Panc1 (cell line): ENCODE measurements around the gene AKAP12. TPM values are rescaled to one million over a fixed set of nuclear protein-coding genes. Genes with fewer than 3 reads are reported as not detected.
A peak's percentile ranks its signal among the peaks of the same experiment; 100 is the strongest.

Experiments used
- ATAC-seq: fragments of 200-7000 bp; cut with Tn5 transposase; 2 replicates; pipeline ENCODE4 v1.9.1; 2020; ENCODE audit warnings: mild to moderate bottlenecking, moderate library complexity
- BruUV-seq: library from RNA; stranded (reverse); fragments of 400-500 nt; replicated peaks from 2 replicates; lab custom pipeline; 2021; lab: Mats Ljungman, UMichigan
- CTCF ChIA-PET: fragments of 300-600 bp; sonication (Branson Sonifier 250); formaldehyde crosslinking; loops from one replicate; lab custom pipeline; 2022; ENCODE audit warnings: antibody characterized with exemption; lab: Charles Lee
- POLR2A ChIA-PET: fragments of 300-600 bp; sonication (Branson Sonifier 250); formaldehyde crosslinking; loops from one replicate; lab custom pipeline; 2022; ENCODE audit warnings: antibody characterized with exemption; lab: Charles Lee
- DNase-seq: peaks from one replicate; pipeline ENCODE4 v3.0.0-alpha.2; 2010; ENCODE audit warnings: low read depth, low spot score
- H3K27ac ChIP-seq: 2 replicates; pipeline ENCODE4 v1.5.1; 2011; ENCODE audit warnings: mild to moderate bottlenecking, low read length, inconsistent platforms
- H3K27me3 ChIP-seq: fragments of 200-500 bp; sonication (Bioruptor generic); 2 replicates; pipeline ENCODE4 v1.6.0; 2014; ENCODE audit warnings: low read length, inconsistent platforms; ENCODE audit not compliant: control insufficient read depth, insufficient read depth
- H3K36me3 ChIP-seq: fragments of 200-500 bp; sonication (Bioruptor generic); 2 replicates; pipeline ENCODE4 v1.5.1; 2014; ENCODE audit warnings: inconsistent platforms, mild to moderate bottlenecking, low read length, moderate library complexity; ENCODE audit not compliant: control insufficient read depth, insufficient read depth
- H3K4me1 ChIP-seq: 2 replicates; pipeline ENCODE4 v1.5.1; 2011; ENCODE audit warnings: inconsistent platforms, mild to moderate bottlenecking, low read length, moderate library complexity; ENCODE audit not compliant: control insufficient read depth, insufficient read depth
- H3K4me3 ChIP-seq, 2 experiments: 2 replicates each; pipeline ENCODE4 v1.5.1; 2011 to 2012; ENCODE audit warnings: low read depth in 2 of 2, low read length in 2 of 2, mild to moderate bottlenecking in 2 of 2, inconsistent platforms in 1 of 2, moderate library complexity in 1 of 2
- H3K9me3 ChIP-seq: fragments of 200-500 bp; sonication (Bioruptor generic); 2 replicates; pipeline ENCODE4 v1.5.1; 2014; ENCODE audit warnings: low read depth, mild to moderate bottlenecking, inconsistent platforms, low read length, moderate library complexity; ENCODE audit not compliant: control insufficient read depth, insufficient read depth
- CTCF ChIP-seq: fragments of 450-650 bp; IDR thresholded peaks from 2 replicates; pipeline ENCODE4 v1.5.1; 2017; ENCODE audit warnings: mild to moderate bottlenecking
- POLR2AphosphoS5 ChIP-seq: IDR thresholded peaks from 2 replicates; pipeline ENCODE4 v1.6.1; 2012; ENCODE audit warnings: mild to moderate bottlenecking, low read depth, low read length, moderate library complexity
- REST ChIP-seq, 2 experiments: IDR thresholded peaks; 2 replicates each; pipeline ENCODE4 v1.6.1; 2011 to 2012; ENCODE audit warnings: low read depth in 2 of 2, control low read depth in 1 of 2, low read length in 1 of 2, mild to moderate bottlenecking in 1 of 2, moderate library complexity in 1 of 2; ENCODE audit not compliant: insufficient read depth in 1 of 2
- SIN3A ChIP-seq: IDR thresholded peaks from 2 replicates; pipeline ENCODE4 v1.6.1; 2012; ENCODE audit warnings: low read depth, mild to moderate bottlenecking, low read length, moderate library complexity, borderline replicate concordance; ENCODE audit not compliant: insufficient read depth
- TCF7L2 ChIP-seq: IDR thresholded peaks from 2 replicates; pipeline ENCODE4 v1.6.1; 2011; ENCODE audit warnings: mild to moderate bottlenecking, low read depth, low read length, inconsistent platforms
- in situ Hi-C: cut with HindIII; loops from 2 replicates; pipeline ENCODE4 v1.10.0; 2016; ENCODE audit warnings: low sequenced_read_pairs, low pct_unique_long_range_greater_than_20kb
- intact Hi-C: fragments of 100-400 bp; cut with micrococcal nuclease; formaldehyde crosslinking; loops from one replicate; pipeline ENCODE4 v1.10.0; 2022; ENCODE audit not compliant: unreplicated experiment
- total RNA-seq: library from RNA; stranded (reverse); gene quantifications from one replicate; pipeline ENCODE4 v1.2.1, GENCODE V29; 2021; ENCODE audit not compliant: unreplicated experiment

Gene AKAP12
- total RNA-seq, 1 experiment from 2014 or later: 267 TPM

- POLR2A ChIA-PET: interaction anchor here (0.6 kb wide), 1 partner anchor 22 kb away, joined by 3 read pairs; no protein-coding TSS in a partner anchor
- H3K4me3 ChIP-seq: peak overlapping the region; percentile 11 to 41
- BruUV-seq: no TSS peak
- DNase-seq: no peak
- peaks cover 5% of the 10 kb centered on the region; the same call in 1 of the 2 replicates for H3K9me3 ChIP-seq
- in situ Hi-C loops (no loop called here), intact Hi-C loops (no loop called here)
- CTCF ChIA-PET: interaction anchor here (0.6 kb wide), 1 partner anchor 282 kb away, joined by 5 read pairs; no protein-coding TSS in a partner anchor
- ATAC-seq: peak; percentile 91
- no peaks in the 10 kb centered on the region for H3K36me3 ChIP-seq
- H3K4me1 ChIP-seq: peaks cover 9% of the 10 kb centered on the region; the same call in 1 of the 2 replicates
- no peaks in the 10 kb centered on the region for H3K27me3 ChIP-seq
- TF ChIP-seq POLR2AphosphoS5 (no peak), CTCF (no peak), SIN3A (no peak), REST (IDR thresholded peaks at IDR 0.05; ENCODE audit: insufficient read depth in 1 of 2, low read depth in 2 of 2, low read length in 1 of 2) (no peak), TCF7L2 (no peak)
- H3K27ac ChIP-seq: peak overlapping the region; percentile 50
Measured at GRCh38 chr6:151209071-151209831, 30.5 kb upstream of the AKAP12 start.

- in situ Hi-C loops: no loop called here
- peaks cover 9% of the 10 kb centered on the region; the same call in 1 of the 2 replicates for H3K4me1 ChIP-seq
- H3K9me3 ChIP-seq: peaks cover 5% of the 10 kb centered on the region; the same call in 1 of the 2 replicates
- intact Hi-C loops: no loop called here
- H3K27me3 ChIP-seq: no peaks in the 10 kb centered on the region
- no peak overlapping the region for H3K27ac ChIP-seq
- CTCF ChIA-PET: no interaction called here
- BruUV-seq: no TSS peak
- ATAC-seq (no peak), DNase-seq (no peak)
- TF ChIP-seq SIN3A (no peak), POLR2AphosphoS5 (no peak), TCF7L2 (no peak), CTCF (no peak), REST (IDR thresholded peaks at IDR 0.05; ENCODE audit: insufficient read depth in 1 of 2, low read depth in 2 of 2, low read length in 1 of 2) (no peak)
- H3K36me3 ChIP-seq: no peaks in the 10 kb centered on the region
- no peak overlapping the region for H3K4me3 ChIP-seq
- POLR2A ChIA-PET: no interaction called here
Measured at GRCh38 chr6:151211075-151211474, 28.7 kb upstream of the AKAP12 start.
